T-helper 2 cell (primary cell): Measurements from ENCODE around the gene SMG7.
A peak's percentile ranks its signal among the peaks of the same experiment; 100 is the strongest.
"Not testable (repeated sequence)": the region's sequence is repeated elsewhere in the genome, so short reads cannot be mapped to it uniquely, and the experiment has no call there.

ENCODE experiments used
- DNase-seq, 5 experiments: peaks; one replicate each; pipeline versions ENCODE4 v3.0.0 to v3.0.0-alpha.2; 2012 to 2022
- total RNA-seq, 2 donors: gene quantifications; one replicate each; lab custom pipeline; 2026; lab: John Stamatoyannopoulos, UW

SMG7 gene
- total RNA-seq, result 34.9 to 35.5 reads per million in 2 donors

- peak; percentile 27 to 58 (median 48) for DNase-seq
These were observed at the start of gene SMG7 for GRCh38 chr1:183472488-183473216. Gene SMG7, plus strand, starts transcription at chr1:183472499. Its CDS starts 122 bp downstream, at chr1:183472621.

GRCh38 chr1:183423541-183423940, 48.8 kb upstream of the SMG7 start:
- DNase-seq, result no peak

GRCh38 chr1:183424691-183425090, 47.6 kb upstream of the SMG7 start:
- DNase-seq, result no peak

DNA sequence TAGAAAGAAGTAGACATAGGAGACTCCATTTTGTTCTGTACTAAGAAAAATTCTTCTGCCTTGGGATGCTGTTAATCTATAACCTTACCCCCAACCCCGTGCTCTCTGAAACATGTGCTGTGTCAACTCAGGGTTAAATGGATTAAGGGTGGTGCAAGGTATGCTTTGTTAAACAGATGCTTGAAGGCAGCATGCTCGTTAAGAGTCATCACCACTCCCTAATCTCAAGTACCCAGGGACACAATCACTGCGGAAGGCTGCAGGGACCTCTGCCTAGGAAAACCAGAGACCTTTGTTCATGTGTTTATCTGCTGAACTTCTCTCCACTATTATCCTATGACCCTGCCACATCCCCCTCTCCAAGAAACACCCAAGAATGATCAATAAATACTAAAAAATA, 44.7 kb upstream of the SMG7 start:
- DNase-seq, result not testable (repeated sequence)

DNA sequence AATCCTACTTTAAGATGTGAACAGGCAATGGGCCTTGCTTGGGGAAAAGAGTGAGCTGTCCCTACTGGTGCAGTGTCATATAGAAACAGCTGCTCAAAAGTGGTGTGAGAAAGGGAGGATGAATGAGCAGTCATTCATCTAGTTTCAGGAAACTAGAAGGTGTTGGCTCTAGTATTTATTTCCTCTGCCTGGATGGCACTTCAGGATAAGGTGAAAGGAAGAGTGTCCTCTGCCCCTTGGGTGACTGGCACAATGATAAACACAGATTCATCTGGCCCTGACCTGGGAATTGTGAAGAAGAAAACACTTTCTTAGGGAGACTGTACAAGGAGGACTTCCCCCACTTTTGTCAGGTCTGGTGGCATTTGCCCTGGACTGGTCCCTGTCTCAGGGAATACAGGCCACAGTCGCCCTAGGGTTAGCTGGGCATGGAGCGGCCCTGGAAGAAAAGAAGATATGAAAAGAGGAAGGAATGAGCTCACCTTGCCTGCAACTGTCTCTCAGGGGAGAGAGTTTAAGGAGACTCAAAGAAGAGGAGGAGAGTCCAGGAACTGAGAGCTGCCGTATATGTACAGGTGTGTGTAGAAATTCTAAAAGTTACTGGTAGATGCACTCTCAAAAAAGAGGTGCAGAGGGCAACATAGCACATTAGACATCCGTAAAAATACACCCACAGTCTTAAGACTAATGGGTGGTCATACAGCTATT, 40.3 kb upstream of the SMG7 start:
- no peak for DNase-seq

- no peak for DNase-seq
These were observed 39.8 kb upstream of the SMG7 start for GRCh38 chr1:183432548-183432875.

- DNase-seq, result no peak
These were observed 38.6 kb upstream of the SMG7 start for GRCh38 chr1:183433703-183434102.

GRCh38 chr1:183435497-183435896, 36.8 kb upstream of the SMG7 start:
- DNase-seq, result no peak

DNA sequence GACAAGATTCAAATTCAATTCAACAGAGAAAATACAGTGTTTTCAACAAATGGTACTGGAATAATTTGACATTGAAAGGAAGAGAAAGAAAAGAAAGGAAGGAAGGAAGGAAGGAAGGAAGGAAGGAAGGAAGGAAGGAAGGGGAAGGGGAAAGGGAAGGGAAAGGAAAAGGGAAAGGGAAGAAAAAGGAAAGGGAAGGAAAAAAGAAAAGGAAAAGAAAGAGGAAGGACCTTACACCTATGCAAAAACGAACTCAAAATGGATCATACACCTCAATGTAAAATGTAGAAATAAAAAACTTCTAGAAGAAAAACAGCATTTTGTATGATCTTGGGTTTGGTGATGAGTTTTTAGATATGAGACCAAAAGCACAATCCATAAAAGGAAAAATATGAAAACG, 34.2 kb upstream of the SMG7 start:
- no peak for DNase-seq

- DNase-seq, result no peak
These were observed 29.3 kb upstream of the SMG7 start for GRCh38 chr1:183443011-183443410.

DNA sequence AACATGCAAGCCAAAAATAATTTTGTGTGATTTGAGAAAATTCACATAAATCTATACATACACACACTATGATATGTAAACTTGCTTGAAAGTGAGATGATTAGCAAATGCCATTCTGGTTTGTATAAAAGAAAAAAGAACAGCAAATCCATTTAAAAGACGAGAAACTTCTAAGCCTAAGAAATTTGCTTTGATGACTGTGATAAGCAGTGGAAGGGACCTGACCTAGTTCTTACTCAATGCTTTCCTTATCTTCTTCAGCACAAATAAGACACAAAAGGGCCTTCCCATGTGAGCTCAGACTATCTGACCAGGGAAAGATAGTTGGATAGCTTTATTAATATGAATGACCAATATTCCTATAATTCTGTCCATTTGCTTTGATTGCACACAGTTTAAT, 28.8 kb upstream of the SMG7 start:
- no peak for DNase-seq

GRCh38 chr1:183444243-183444642, 28.1 kb upstream of the SMG7 start:
- DNase-seq, result no peak

- no peak for DNase-seq
These were observed 23.0 kb upstream of the SMG7 start for GRCh38 chr1:183449223-183449770.

DNA sequence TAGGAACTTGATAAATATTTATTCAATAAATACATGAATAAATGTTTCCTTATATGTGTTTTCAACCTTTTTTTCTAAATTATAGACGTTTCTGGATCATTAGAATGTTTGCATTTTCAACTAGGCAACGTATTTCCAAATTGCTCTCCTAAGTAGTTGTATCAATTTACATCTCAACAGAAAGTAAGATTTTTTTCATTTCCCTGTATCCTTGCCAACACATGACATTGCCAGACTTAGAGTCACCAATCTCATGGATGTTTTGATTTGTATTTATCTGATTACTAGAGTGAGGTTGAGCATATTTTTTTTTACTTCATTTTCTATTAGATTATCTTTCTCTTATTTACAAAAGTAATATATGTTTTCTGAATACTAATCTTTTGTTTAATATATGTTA, 22.2 kb upstream of the SMG7 start:
- no peak for DNase-seq

DNA sequence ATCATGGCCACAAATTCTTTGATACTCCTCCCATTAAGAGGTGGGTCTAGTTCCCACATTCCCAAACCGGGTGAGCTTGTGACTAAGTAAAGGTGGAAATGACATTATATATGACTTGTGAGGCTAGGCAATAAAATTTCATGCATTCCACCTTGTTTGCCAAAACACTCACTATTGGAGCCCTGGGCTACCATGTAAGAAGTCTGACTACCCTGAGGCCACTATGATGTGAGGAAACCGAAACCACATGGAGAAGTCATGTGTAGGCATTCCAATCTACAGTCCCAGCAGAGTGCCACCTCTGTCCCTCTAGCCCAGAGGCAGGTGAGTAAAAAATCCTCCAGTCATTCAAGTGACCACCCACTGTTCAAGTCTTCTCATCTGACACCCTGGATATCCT, 17.9 kb upstream of the SMG7 start:
- DNase-seq, result no peak

GRCh38 chr1:183456826-183457225, 15.5 kb upstream of the SMG7 start:
- no peak for DNase-seq

DNA sequence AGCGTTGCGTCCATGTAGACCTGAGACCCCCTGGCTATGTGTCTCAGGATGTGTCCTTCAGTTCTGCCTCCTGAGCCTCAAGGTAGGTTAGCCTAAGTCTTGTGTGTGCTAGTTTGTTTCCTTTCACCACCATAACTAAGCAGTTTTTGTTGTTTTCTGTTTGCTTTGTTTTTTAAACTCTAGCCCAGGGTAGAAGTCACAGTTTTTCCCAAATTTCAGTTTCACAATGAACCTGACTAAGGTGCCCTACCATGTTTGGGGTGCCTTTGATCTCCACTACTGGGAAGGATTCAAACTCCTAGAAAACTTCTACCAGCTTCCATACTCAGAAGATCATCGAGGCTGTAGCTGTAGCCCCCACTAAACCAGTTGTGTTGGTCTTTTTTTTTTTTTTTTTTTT, 14.8 kb upstream of the SMG7 start:
- no peak for DNase-seq

- no peak for DNase-seq
These were observed 11.7 kb upstream of the SMG7 start for GRCh38 chr1:183460596-183460995.

GRCh38 chr1:183461350-183461749, 10.9 kb upstream of the SMG7 start:
- DNase-seq, result no peak

GRCh38 chr1:183463566-183463965, 8.7 kb upstream of the SMG7 start:
- no peak for DNase-seq

DNA sequence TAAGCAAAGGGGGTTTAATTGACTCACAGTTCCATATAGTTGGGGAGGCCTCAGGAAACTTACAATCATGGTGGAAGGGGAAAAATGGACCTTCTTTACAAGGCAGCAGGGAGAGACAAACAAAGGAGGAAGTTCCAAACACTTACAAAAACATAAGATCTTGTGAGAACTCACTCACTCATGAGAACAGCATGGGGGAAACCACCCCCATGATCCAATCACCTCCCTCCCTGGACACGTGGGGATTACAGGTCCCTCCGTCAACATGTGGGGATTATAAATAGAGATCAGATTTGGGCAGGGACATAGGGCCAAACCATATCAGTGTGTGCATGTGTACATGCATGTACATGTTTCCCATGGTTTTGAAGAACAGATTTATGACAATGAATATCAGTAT, 5.5 kb upstream of the SMG7 start:
- DNase-seq, result no peak

DNA sequence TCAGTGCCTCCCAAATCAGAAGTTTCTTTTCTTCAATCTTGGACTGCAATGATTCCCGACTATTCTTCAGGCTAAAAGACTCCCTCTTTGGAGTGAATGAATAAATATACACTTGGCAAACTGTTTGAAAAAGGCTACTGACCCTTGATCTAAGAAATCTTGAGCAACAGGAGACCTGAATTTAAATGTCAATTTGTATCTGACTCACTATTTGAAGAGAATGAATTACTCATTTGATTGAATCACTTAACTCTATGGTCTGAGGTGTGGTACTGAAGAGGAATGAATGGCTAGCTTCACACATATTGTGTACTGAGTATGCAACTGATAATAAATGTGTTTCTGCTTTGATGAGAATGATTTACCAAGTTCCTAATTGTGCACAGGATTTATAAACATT, 4.6 kb upstream of the SMG7 start:
- no peak for DNase-seq

GRCh38 chr1:183470147-183470960, 1.9 kb upstream of the SMG7 start:
- peak; percentile 81 to 93 (median 85) for DNase-seq
